Activated CD8-positive, alpha-beta memory T cell treated with anti-CD3 and anti-CD28 coated beads, Interleukin-2, amount 50 U/mL, for 4 hours (primary cell): ENCODE data around the gene PHGDH.
A peak's percentile ranks its signal among the peaks of the same experiment; 100 is the strongest.
"Not testable (repeated sequence)": the region's sequence is repeated elsewhere in the genome, so short reads cannot be mapped to it uniquely, and the experiment has no call there.

Experiments used
- DNase-seq: peaks from one replicate; pipeline ENCODE4 v3.0.0-alpha.2; 2020

PHGDH gene

DNA sequence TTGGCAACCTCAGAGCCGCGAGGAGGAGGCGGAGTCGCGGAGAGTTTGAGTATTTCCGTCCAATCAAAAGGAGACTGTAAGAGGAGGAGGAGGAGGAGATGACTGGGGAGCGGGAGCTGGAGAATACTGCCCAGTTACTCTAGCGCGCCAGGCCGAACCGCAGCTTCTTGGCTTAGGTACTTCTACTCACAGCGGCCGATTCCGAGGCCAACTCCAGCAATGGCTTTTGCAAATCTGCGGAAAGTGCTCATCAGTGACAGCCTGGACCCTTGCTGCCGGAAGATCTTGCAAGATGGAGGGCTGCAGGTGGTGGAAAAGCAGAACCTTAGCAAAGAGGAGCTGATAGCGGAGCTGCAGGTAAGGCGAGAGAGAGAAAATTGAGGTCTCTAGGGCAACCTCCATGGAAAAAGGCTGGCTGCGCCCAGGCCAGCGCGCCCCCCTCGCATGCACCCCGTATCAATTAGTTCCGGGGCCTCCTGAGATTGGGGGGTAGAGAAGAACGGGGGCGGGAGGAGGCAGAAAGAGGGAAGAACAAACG is at the start of gene PHGDH:
TSS of gene PHGDH (plus strand) at position 131 of the 538 bp plus-strand sequence. CDS start at position 220, 89 bp downstream.
- peak; percentile 45 for DNase-seq

DNA sequence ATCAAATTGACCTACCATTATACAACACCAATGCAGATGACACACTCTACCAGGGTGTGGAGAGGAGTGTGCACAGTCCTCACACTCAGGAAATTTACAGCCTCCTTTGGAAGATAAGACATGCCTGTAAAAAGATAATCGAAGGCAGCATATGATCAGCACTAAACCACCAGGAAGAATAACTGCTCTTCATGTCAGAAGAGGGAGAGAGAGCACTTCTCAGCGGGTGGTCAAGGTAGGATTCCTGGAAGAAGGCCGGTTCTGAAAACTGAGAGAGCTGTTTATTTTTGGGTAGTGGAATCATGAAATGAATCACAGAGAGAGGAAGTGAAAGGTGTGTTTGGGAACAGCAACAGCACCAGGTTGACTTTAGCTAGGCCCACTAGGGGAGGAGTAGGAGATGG is 49.7 kb upstream of the PHGDH start:
- no peak for DNase-seq

DNA sequence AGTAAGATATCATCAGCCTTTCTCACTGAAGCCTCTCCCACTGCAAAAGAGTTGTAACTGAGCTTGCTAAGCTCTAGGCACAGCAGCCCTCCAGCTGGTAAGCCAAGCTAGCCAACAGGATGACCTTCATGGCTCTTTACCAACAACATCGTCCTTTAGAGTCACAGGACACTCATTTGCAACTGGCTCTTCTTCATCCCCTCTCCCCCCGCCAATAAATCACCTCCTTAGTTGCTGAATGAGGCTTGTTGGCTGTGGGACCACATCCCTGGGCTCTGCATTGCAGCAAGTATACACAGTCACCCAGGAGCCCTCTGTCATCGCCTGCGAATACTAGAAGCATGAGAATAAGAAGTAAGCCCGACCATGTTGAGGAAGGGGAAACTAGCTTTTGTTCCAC is 47.7 kb upstream of the PHGDH start:
- no peak for DNase-seq

GRCh38 chr1:119667173-119667572 is 44.6 kb upstream of the PHGDH start:
- DNase-seq, result no peak

GRCh38 chr1:119670898-119671297 is 40.8 kb upstream of the PHGDH start:
- DNase-seq, result no peak

DNA sequence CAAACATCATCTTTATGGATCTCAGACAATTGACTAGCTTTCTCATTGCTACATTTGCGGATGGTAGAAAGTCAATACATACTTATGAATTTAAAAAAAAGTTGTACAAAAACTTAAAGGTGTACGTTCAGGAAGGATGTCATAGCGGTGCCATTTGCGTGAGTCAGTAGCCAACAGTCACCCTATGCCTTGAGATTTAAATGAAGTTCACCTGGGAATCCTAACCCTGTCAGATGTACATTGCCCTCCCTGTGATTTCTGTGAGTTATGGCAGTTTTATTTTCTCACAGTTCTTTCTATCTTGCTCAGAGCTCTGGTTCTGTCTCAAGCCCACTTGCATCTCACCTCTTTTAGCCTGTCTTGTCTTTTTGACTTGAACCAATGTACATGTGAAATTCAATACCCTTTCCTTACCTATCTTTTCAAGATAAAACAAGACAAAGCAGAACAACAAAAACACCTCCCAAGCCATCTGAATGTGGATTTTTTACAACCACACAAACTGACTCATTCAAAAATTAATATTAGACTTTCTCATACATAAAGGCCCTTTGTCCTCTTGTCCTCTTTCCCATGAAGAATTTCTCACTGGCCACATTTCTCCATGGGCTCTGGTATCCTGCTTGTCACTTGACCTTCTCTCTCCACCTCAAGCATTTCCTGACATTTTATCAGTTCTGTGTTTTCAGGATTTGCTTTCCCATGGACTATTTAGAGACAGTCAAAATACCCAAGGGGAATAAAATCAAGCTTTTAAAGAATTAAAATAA is 38.4 kb upstream of the PHGDH start:
- no peak for DNase-seq

DNA sequence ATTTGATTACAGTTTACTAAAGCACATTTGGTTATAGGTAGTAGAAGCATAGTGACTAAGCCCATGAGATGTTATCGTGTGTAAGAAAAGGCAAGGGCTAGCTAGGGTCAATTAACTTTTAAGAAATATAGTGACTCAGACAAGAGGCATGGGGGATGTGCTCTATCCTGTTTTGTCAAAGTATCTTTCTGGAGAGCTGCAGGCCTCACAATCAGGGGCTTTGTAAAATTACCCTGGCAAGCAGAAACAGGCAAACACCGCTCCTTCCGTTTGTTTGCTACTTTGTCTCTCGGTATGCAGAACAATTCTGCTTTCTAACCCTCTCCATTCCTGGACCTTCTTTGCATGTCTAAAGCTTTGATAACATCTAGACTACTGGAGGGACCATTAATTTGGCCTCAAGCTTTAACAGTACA is 37.6 kb upstream of the PHGDH start:
- DNase-seq, result no peak

- DNase-seq, result no peak
Measured at GRCh38 chr1:119674835-119675289, 36.9 kb upstream of the PHGDH start.

GRCh38 chr1:119675349-119676345 is 36.1 kb upstream of the PHGDH start:
- peak; percentile 66 for DNase-seq

DNA sequence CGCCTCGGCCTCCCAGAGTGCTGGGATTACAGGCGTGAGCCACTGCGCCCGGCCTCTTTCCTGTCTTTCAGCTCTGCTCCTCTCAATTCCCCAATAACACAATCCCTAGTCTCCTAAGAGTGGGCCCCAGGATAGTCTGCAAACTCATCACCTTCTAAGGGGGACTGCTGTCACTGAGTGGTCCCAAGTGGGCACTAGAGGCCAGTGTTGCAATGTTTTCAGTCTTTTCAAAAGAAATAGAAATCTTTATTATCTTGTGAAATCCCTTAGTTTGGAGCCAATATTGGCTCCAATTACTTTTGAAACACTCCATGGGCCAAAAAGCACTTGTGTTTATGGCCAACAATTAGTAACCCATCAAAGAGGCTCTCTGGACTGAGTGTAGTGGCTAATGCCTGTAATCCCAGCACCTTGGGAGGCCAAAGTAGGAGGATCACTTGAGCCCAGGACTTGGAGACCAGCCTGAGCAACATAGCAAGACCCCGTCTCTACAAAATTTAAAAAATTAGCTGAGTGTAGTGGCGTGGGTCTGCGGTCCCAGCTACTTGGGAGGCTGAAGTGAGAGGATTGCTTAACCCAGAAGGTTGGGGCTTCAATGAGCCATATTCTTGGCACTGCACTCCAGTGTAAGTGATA is 35.0 kb upstream of the PHGDH start:
- no peak for DNase-seq

- no peak for DNase-seq
Measured at GRCh38 chr1:119679223-119679622, 32.5 kb upstream of the PHGDH start.

DNA sequence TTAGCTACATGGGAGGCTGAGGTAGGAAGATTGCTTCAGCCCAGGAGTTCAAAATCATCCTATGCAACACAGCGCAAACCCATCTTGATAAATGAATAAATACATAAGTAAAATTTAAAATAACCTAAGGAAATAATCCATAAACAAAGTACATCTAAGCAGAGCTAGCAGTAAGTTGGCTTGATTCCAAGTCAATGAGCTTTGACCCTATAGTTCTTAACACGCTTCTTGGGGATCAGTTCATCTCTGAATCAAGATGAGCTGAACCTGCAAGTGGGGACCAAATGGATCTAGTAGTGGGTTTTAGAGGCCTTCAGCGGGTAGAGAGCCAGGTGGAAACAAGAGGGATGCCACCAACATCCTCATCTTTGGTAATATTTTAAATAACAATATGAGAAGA is 31.5 kb upstream of the PHGDH start:
- DNase-seq, result no peak

- no peak for DNase-seq
Measured at GRCh38 chr1:119680723-119681122, 31.0 kb upstream of the PHGDH start.

DNA sequence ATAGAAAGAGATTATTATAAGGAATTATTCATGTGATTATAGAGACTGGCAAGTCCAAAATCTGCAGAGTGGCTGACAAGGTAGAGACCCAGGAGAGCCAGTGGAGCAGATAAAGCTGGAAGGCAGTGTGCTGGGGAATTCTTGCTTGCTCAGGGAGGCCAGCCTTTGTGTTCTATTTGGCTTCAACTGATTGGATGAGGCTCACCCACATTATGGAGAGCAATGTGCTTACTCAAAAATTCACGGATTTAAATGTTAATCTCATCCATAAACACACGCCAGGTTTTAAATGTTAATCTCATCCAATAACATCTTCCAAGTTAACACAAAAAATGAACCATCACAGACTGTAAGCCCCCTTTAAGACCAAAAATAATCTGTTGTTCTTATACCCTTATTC is 30.2 kb upstream of the PHGDH start:
- no peak for DNase-seq

DNA sequence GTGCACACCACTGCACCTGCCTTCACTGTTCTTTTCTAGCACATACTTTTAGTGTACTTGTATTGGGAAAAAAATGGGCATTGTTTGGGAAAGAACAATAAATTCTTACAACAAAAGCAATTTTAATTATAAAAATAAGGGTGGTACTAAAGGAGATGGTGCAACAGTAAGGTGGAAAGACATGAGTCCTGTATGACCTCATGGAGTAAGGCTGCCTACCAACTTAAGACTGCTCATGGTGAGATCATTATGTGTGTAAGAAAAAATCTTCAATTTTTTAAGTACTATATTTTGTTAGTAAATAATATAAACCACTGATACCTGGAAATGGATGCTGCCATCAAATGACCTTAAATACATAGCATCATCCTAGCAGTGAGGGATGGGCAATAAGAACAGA is 29.6 kb upstream of the PHGDH start:
- no peak for DNase-seq

DNA sequence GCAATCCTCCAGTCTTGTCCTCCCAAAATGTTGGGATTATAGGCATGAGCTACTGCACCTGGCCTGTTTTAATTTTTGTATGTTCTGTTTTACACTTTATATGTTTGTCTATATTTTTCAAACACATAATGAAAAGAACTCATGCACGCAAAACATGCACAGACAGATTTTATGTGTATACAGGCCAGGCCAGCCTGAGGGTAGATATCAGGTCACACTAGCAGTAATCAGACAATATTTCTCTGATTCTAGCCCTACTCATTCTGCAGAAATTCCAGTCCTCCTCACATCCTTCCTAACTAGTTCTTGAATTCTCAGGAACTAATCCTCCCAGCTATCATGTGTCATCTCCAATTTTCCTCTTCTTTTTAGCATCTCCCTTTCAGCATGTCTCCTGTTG is 27.8 kb upstream of the PHGDH start:
- no peak for DNase-seq

DNA sequence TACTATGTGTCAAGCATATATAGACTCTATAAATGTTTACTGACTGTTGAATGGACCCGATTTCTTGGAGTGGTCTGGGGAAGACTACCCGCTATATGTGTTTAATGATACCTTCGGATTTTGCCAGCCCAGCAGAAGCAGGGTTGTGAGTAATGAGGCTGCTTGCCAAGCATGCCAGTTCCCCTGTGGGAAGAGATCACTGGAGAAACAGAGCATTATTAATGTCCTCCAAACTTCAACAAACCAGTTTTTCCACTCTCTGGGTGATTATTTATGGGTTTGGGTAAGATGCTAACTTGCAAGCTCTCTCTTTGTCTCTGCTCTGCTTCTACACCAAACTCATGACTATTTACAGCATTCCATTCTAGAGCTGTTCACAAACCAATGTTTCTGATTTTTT is 25.1 kb upstream of the PHGDH start:
- DNase-seq, result no peak

DNA sequence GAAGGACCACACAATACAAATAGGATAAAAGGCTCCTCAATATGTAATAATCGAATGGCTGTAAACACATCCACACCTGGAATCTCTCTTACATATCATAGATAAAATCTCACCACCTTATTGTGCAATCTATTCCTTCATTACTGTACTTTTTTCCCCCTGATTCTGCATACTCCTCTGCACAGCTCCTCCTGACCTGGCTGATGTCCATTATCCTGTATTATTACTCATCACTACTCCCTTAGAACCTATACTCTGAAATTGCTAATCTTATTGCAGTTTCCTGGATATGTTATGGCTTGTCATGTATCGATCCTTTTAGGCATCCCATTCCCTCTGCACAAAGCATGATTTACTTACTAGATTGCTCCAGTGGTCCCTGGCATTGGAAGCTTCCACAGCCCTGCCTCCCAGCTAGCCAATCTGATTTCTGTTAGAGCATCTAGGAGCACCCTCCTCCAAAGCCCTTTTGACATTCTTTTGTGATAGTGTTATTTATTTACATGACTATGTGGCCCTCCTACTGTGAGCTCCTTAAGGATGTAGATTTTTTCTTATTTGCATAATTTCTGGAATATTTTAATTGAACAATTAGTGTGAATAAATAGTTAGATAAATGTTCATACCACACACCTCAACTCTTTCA is 24.2 kb upstream of the PHGDH start:
- DNase-seq, result no peak

- DNase-seq, result no peak
Measured at GRCh38 chr1:119688810-119689209, 22.9 kb upstream of the PHGDH start.

DNA sequence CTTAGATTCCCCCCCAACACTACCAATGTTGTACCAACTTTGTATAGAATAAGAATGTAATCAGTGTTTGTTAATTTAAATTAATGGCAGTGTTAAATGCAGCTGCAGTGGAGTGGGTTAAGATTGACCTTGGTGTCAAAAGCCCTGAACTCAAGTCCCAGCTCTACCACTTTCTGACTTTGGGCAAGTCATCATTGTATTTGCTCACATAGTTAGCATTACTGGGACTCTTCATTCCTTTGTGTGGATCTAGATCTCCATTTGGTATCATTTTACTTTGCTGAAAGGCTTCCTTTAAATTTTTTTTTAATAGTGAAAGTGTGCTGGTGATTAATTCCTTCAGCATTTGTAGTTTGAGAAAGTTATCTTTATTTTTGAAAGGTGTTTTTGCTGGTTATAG is 22.2 kb upstream of the PHGDH start:
- DNase-seq, result no peak

DNA sequence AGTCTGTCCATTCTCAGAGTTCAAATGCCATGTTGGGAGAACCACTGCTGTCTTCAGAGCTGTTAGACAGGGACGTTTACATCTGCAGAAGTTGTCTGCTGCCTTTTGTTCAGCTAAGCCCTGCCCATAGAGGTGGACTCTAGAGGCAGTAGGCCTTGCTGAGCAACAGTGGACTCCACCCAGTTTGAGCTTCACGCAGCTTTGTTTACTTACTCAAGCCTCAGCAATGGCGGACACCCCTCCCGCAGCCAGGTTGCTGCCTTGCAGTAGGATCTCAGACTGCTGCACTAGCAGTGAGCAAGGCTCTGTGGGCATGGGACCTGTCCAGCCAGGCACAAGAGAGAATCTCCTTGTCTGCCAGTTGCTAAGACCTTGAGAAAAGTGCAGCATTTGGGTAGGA is 14.9 kb upstream of the PHGDH start:
- not testable (repeated sequence) for DNase-seq

GRCh38 chr1:119697598-119697997 is 14.1 kb upstream of the PHGDH start:
- no peak for DNase-seq

- DNase-seq, result no peak
Measured at GRCh38 chr1:119700326-119700725, 11.4 kb upstream of the PHGDH start.
